Thoracic aorta (tissue), 2 donors: ENCODE measurements around the gene BET1. TPM values are rescaled to one million over a fixed set of nuclear protein-coding genes. Genes with fewer than 3 reads are reported as not detected.
"Not testable (repeated sequence)": the region's sequence is repeated elsewhere in the genome, so short reads cannot be mapped to it uniquely, and the experiment has no call there.

Experiments used
- ATAC-seq: fragments of 150-250 bp; one replicate; pipeline ENCODE4 v1.8.0; 2017; ENCODE audit warnings: low read depth; ENCODE audit not compliant: insufficient number of reproducible peaks, low FRiP score
- DNase-seq: peaks from one replicate; pipeline ENCODE4 v3.0.0-alpha.2; 2020; ENCODE audit warnings: low spot score
- H3K27ac ChIP-seq, 2 donors: fragments of 200-600 bp; sonication (generic); 1 replicate in 1 of 2; 2 replicates in 1 of 2; pipeline ENCODE4 v1.5.1; 2016; ENCODE audit warnings: mild to moderate bottlenecking in 2 of 2, moderate library complexity in 2 of 2
- H3K27me3 ChIP-seq: fragments of 200-600 bp; sonication (generic); replicated peaks from 2 replicates; pipeline ENCODE4 v1.6.0; 2016; ENCODE audit warnings: mild to moderate bottlenecking; ENCODE audit not compliant: insufficient read depth
- H3K36me3 ChIP-seq: fragments of 200-600 bp; sonication (generic); one replicate; pipeline ENCODE4 v1.5.1; 2016
- H3K4me1 ChIP-seq, 2 donors: fragments of 200-600 bp; sonication (generic); 1 replicate in 1 of 2; 2 replicates in 1 of 2; pipeline versions ENCODE4 v1.5.1 to v1.6.0; 2016; ENCODE audit warnings: low read depth in 2 of 2, mild to moderate bottlenecking in 1 of 2; ENCODE audit not compliant: control insufficient read depth in 1 of 2
- H3K4me3 ChIP-seq: fragments of 200-600 bp; sonication (generic); 2 replicates; pipeline ENCODE4 v1.5.1; 2016; ENCODE audit warnings: mild to moderate bottlenecking
- H3K9me3 ChIP-seq: fragments of 200-600 bp; sonication (generic); 2 replicates; pipeline ENCODE4 v1.5.1; 2016
- total RNA-seq, 2 donors: library from RNA; depleted of rRNA; stranded (reverse); fragments of >200 nt; gene quantifications; one replicate each; pipeline versions ENCODE4 v1.1.0 to v1.2.3, GENCODE V29; 2016
- TF ChIP-seq, protein P1 (sequence below): fragments of 200-600 bp; sonication (generic); IDR thresholded peaks from one replicate; pipeline ENCODE4 v1.5.1; 2019; ENCODE audit warnings: antibody characterized with exemption

BET1 gene
- total RNA-seq, 2 donors from 2014 or later = 8.3 to 10.8 TPM

DNA sequence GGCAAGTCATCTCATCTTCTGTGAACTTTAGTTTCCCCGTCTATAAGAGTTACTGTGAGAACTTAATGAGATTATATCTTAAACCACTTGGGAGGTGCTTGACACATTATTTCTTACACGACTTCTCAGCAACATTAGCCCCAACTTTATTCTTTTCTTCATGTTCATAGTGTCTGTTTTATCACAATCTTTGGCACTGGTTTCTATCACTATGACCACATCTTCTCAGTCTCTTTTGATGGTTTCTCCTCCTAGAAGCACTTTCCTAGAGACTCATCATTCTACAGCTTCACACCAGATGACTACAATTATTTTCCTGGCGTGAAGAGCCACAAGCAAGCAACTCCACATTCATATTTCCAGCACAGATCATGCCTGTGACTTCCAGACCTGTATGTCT is 26.5 kb upstream of the BET1 start:
- no peak for ATAC-seq

DNA sequence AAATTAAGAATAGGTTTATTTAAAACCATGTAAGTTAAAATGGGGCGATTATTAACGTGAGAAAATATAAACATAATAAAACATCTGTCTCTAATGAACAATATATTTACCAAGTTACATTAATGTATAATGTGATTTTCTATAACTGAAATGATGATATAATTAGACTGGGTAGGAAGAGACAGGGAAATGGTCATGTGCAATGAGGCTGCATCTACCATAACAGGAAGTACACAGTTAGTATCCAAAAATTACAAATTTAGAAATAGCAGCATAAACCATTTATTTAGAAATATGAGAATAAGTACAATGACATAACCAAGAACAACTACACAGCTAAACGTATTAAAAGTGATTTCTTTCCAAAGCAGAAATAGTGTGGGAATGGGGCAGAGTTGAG is 25.8 kb upstream of the BET1 start:
- H3K36me3 ChIP-seq = no peaks in the 10 kb centered on the region
- TF ChIP-seq, protein P1, sequence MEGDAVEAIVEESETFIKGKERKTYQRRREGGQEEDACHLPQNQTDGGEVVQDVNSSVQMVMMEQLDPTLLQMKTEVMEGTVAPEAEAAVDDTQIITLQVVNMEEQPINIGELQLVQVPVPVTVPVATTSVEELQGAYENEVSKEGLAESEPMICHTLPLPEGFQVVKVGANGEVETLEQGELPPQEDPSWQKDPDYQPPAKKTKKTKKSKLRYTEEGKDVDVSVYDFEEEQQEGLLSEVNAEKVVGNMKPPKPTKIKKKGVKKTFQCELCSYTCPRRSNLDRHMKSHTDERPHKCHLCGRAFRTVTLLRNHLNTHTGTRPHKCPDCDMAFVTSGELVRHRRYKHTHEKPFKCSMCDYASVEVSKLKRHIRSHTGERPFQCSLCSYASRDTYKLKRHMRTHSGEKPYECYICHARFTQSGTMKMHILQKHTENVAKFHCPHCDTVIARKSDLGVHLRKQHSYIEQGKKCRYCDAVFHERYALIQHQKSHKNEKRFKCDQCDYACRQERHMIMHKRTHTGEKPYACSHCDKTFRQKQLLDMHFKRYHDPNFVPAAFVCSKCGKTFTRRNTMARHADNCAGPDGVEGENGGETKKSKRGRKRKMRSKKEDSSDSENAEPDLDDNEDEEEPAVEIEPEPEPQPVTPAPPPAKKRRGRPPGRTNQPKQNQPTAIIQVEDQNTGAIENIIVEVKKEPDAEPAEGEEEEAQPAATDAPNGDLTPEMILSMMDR = no peak
- no peaks in the 10 kb centered on the region for H3K4me1 ChIP-seq
- ATAC-seq (no peak), DNase-seq (no peak)
- no peaks in the 10 kb centered on the region for H3K27me3 ChIP-seq
- no peak overlapping the region for H3K27ac ChIP-seq
- no peak overlapping the region for H3K4me3 ChIP-seq
- no peaks in the 10 kb centered on the region for H3K9me3 ChIP-seq

More for the DNA sequence above, 26.5 kb upstream of the BET1 start:
- Histone ChIP-seq H3K27ac (no peak overlapping the region), H3K36me3 (no peaks in the 10 kb centered on the region), H3K4me3 (no peak overlapping the region), H3K27me3 (no peaks in the 10 kb centered on the region), H3K4me1 (no peaks in the 10 kb centered on the region), H3K9me3 (no peaks in the 10 kb centered on the region)
- DNase-seq = no peak
- TF ChIP-seq, protein P1 = no peak

DNA sequence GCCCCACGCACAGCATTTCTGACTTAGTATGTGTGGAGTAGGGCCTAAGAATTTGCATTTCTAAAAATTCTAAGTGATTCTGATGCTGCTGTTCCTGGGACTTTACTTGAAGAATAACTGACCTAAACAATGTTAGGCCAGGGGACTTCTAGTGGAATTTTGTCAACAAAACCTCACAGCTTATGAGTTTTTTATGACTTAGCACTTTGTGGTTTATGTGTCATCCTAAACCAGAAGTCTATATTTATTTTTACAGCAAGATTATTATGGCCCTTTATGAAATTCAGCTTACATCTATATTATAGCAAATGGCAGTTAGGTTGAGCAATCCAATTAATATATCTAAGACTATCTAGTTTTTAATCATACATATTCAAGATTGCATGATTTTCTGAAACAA is 24.6 kb upstream of the BET1 start:
- Histone ChIP-seq H3K36me3 (no peaks in the 10 kb centered on the region), H3K4me1 (no peaks in the 10 kb centered on the region), H3K27ac (no peak overlapping the region), H3K27me3 (no peaks in the 10 kb centered on the region), H3K4me3 (no peak overlapping the region), H3K9me3 (no peaks in the 10 kb centered on the region)
- TF ChIP-seq, protein P1 = no peak
- DNase-seq (no peak), ATAC-seq (no peak)

DNA sequence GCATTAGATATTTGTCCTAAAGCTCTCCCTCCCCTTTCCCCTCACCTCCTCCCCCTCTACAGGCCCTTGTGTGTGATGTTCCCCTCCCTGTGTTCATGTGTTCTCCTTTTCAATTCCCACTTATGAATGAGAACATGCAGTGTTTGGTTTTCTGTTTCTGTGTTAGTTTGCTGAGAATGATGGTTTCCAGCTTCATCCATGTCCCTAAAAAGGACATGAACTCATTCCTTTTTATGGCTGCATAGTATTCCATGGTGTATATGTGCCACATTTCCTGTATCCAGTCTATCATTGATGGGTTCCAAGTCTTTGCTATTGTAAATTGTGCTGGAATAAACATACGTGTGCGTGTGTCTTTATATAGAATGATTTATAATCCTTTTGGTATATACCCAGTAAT is 22.5 kb upstream of the BET1 start:
- not testable (repeated sequence) for H3K27me3 ChIP-seq, DNase-seq, H3K27ac ChIP-seq, H3K9me3 ChIP-seq, H3K36me3 ChIP-seq, ATAC-seq, H3K4me3 ChIP-seq, H3K4me1 ChIP-seq

DNA sequence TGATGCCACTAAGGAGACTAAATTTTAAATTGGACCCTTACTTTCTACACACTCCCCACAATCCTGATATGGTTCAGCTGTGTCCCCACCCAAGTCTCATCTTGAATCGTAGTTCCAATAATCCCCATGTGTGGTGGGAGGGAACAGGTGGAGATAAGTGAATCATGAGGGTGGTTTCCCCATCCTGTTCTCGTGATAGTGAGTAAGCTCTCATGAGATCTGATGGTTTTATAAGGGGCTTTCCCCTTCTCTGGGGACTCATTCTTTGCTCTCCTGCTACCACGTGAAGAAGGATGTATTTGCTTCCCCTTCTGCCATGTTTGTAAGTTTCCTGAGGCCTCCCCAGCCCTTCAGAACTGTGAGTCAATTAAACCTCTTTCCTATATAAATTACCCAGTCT is 18.4 kb upstream of the BET1 start:
- no peak overlapping the region for H3K4me3 ChIP-seq
- H3K9me3 ChIP-seq = no peaks in the 10 kb centered on the region
- no peak for ATAC-seq
- H3K27ac ChIP-seq = no peak overlapping the region
- H3K36me3 ChIP-seq = no peaks in the 10 kb centered on the region
- H3K4me1 ChIP-seq = no peaks in the 10 kb centered on the region
- DNase-seq = no peak
- no peaks in the 10 kb centered on the region for H3K27me3 ChIP-seq
- TF ChIP-seq, protein P1 = no peak

DNA sequence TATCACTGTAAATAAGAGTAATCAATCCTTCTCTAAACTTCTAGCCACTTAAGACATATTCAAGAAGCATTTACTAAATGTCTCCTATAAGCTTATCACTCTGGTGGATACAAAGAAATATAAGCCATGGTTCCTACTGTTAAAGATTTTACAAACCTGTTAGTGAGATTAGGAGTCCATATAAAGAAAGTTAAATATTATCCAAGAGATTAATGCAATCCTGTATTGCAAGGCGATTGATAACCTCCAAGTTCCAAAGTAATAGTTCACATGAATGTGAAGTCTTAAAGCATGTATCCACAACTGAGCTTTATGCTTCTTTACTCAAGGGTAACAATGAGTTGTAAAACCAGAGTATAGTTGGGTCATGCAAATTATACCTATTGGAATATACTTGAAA is 12.6 kb upstream of the BET1 start:
- Histone ChIP-seq H3K9me3 (no peaks in the 10 kb centered on the region), H3K27ac (no peak overlapping the region), H3K4me3 (no peak overlapping the region), H3K36me3 (no peaks in the 10 kb centered on the region), H3K4me1 (no peaks in the 10 kb centered on the region), H3K27me3 (no peaks in the 10 kb centered on the region)
- DNase-seq (no peak), ATAC-seq (no peak)
- TF ChIP-seq, protein P1 = no peak
